Neural crest cell (in vitro differentiated cells): ENCODE results near the gene ATG7. TPM values are rescaled to one million over a fixed set of nuclear protein-coding genes. Genes with fewer than 3 reads are reported as not detected.
"Not testable (repeated sequence)": the region's sequence is repeated elsewhere in the genome, so short reads cannot be mapped to it uniquely, and the experiment has no call there.

Source experiments
- DNase-seq: peaks from one replicate; pipeline ENCODE4 v3.0.0; 2021; ENCODE audit warnings: low read depth, mixed read lengths, low spot score
- H3K27ac Mint-ChIP-seq: one replicate; pipeline ENCODE4 v1.8.0; 2021; ENCODE audit warnings: mild to moderate bottlenecking, mixed read lengths; ENCODE audit not compliant: unreplicated experiment
- H3K27me3 Mint-ChIP-seq: 2 replicates; pipeline ENCODE4 v1.8.0; 2021; ENCODE audit warnings: low read depth, mild to moderate bottlenecking, mixed read lengths
- H3K36me3 Mint-ChIP-seq: 2 replicates; pipeline ENCODE4 v1.8.0; 2021; ENCODE audit warnings: low read depth, mild to moderate bottlenecking, mixed read lengths
- H3K4me1 Mint-ChIP-seq: 2 replicates; pipeline ENCODE4 v1.8.0; 2021; ENCODE audit warnings: mixed read lengths
- H3K4me3 Mint-ChIP-seq: one replicate; pipeline ENCODE4 v1.8.0; 2021; ENCODE audit warnings: mild to moderate bottlenecking, mixed read lengths
- H3K9me3 Mint-ChIP-seq: 2 replicates; pipeline ENCODE4 v1.8.0; 2021; ENCODE audit warnings: mixed read lengths
- total RNA-seq: library from RNA; stranded (reverse); gene quantifications from 2 replicates; pipeline ENCODE4 v1.2.1, GENCODE V29; 2021
- TF ChIP-seq, protein P1 (sequence below): fragments of 200-600 bp; sonication (generic); conservative IDR thresholded peaks from 2 replicates; pipeline ENCODE4 v1.5.0; 2021; ENCODE audit warnings: antibody characterized with exemption, mild to moderate bottlenecking

ATG7 gene
- total RNA-seq, 1 donor from 2014 or later = 29.6 TPM

DNA sequence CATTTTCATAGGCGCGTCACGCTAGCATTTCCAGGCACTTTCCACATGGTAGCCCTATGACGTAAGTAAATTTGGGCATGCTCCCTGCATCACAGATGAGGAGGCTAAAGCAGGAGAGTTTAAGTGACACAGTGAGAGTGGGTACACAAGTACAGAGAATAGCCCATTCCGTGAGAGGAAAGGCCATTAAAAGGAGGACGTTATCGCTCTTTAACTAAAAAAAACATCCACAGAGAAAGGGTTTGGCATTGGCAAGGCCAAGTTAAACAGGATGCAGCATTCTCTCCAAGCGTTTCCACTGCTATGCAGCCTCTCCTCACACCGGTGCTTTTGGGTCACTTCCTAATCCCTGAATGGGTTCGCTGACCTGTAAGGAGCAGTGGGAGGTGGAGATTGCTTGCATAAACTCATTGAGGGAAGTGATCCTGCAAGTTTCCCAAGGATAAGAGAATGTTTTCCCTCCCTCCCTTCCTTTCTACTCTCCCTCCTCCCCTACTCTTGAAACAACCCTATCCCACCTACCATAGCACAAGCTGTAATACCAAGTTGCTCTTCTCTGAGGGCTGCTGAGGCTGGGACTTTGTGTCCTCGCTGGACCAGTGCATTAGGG lies 223.9 kb downstream of the ATG7 start:
- Mint-ChIP-seq H3K4me1 (peaks cover 17% of the 10 kb centered on the region), H3K27me3 (no peaks in the 10 kb centered on the region), H3K27ac (peak overlapping the region; percentile 30), H3K36me3 (peaks cover 17% of the 10 kb centered on the region), H3K4me3 (peak overlapping the region; percentile 19), H3K9me3 (peaks cover 12% of the 10 kb centered on the region)
- TF ChIP-seq, protein P1, sequence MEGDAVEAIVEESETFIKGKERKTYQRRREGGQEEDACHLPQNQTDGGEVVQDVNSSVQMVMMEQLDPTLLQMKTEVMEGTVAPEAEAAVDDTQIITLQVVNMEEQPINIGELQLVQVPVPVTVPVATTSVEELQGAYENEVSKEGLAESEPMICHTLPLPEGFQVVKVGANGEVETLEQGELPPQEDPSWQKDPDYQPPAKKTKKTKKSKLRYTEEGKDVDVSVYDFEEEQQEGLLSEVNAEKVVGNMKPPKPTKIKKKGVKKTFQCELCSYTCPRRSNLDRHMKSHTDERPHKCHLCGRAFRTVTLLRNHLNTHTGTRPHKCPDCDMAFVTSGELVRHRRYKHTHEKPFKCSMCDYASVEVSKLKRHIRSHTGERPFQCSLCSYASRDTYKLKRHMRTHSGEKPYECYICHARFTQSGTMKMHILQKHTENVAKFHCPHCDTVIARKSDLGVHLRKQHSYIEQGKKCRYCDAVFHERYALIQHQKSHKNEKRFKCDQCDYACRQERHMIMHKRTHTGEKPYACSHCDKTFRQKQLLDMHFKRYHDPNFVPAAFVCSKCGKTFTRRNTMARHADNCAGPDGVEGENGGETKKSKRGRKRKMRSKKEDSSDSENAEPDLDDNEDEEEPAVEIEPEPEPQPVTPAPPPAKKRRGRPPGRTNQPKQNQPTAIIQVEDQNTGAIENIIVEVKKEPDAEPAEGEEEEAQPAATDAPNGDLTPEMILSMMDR = no peak
- DNase-seq = no peak

DNA sequence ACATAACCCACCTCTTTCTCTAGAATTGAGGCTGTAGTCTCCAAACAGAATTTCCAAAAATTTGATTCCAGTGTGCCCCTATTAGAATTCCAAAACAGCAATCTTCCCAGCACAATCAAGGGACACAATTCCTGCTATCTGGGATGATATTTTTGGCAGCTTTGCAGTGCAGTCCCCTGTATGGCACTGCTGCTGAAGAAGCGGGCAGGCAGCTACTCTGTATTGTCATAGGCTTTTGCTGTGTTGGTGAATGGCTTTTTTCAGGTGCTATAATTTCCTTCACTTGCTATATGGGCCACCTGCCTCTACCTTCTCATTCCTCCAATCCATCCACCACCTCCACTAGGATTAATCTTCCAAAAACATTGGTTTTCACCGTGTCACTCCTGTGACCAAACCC lies 226.0 kb downstream of the ATG7 start:
- Mint-ChIP-seq H3K9me3 (peaks cover 9% of the 10 kb centered on the region), H3K4me3 (no peak overlapping the region), H3K27me3 (no peaks in the 10 kb centered on the region), H3K36me3 (peaks cover 12% of the 10 kb centered on the region), H3K27ac (no peak overlapping the region), H3K4me1 (peaks cover 17% of the 10 kb centered on the region)
- TF ChIP-seq, protein P1 = no peak
- no peak for DNase-seq

DNA sequence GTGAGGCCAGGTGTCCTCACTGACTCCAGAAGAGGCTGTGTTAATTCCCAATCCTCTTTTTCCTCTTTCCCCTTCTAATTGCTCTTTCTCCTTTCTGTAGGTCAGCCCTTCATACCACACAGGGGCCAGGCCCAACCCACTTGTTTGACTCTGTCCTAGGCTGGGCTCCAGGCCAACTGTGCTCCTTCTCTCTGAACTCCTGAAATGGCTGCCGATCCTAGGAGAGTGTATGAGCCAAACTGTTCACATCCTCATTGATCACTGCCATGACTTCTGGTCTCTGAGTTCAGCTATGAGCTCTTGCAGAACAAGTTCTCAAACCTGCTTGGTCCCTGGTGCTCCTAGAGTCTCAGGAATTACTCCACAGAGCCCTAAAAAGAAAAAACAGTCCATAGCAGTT lies 226.4 kb downstream of the ATG7 start:
- Mint-ChIP-seq H3K27ac (peak overlapping the region; percentile 4), H3K4me1 (peaks cover 17% of the 10 kb centered on the region), H3K27me3 (no peaks in the 10 kb centered on the region), H3K36me3 (peaks cover 8% of the 10 kb centered on the region), H3K4me3 (no peak overlapping the region), H3K9me3 (peaks cover 5% of the 10 kb centered on the region)
- DNase-seq = no peak
- TF ChIP-seq, protein P1 = no peak

DNA sequence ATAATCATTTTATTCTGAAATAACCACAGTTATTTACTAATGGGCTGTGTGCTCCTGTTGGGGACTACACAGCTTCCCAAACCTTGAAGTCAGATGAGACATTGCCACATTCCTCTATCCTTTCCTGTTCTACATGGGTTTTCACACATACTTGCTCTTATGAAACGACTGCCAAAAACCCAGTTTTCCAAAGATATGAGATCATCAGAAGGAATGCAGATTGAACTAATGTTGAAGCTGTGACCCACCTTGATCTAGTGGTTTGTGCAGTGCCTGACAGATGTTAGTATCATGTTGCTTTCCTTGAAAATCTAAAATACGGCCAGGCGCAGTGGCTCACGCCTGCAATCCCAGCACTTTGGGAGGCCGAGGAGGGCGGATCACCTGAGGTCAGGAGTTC lies 226.9 kb downstream of the ATG7 start:
- no peaks in the 10 kb centered on the region for H3K9me3 Mint-ChIP-seq
- no peak for DNase-seq
- H3K4me3 Mint-ChIP-seq = no peak overlapping the region
- peaks cover 17% of the 10 kb centered on the region for H3K4me1 Mint-ChIP-seq
- no peak overlapping the region for H3K27ac Mint-ChIP-seq
- H3K36me3 Mint-ChIP-seq = peaks cover 3% of the 10 kb centered on the region
- TF ChIP-seq, protein P1 = no peak
- H3K27me3 Mint-ChIP-seq = no peaks in the 10 kb centered on the region

DNA sequence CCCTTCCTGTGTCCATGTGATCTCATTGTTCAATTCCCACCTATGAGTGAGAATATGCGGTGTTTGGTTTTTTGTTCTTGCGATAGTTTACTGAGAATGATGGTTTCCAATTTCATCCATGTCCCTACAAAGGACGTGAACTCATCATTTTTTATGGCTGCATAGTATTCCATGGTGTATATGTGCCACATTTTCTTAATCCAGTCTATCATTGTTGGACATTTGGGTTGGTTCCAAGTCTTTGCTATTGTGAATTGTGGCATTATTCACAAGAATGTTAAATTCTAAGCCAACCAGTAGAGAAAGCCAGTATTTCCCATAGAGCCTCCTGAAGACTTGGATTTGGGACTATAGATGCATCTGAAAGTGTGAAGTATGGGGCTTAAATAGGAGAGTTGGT lies 230.2 kb downstream of the ATG7 start:
- H3K4me1 Mint-ChIP-seq, H3K27ac Mint-ChIP-seq, DNase-seq, H3K9me3 Mint-ChIP-seq, H3K27me3 Mint-ChIP-seq, H3K36me3 Mint-ChIP-seq, H3K4me3 Mint-ChIP-seq: not testable (repeated sequence)

DNA sequence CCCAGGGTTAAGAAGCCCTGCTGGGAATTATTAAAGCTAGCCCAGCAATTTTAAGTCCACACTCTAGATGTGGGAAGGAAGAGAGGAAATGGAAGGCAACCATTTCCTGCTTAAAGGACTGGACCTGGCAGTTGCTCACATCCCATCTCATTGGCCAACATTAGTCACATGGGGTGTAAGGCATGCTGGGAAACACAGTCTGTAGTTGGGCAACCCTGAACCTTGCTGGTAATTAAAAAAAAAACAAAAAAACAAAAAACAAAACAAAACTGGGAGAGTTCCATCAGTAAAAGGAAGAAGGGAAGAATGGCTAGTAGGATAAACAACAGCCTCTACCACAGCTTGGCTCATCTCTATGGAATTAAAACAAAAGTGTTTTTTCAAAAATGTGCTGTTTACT lies 235.5 kb downstream of the ATG7 start:
- Mint-ChIP-seq H3K9me3 (no peaks in the 10 kb centered on the region), H3K27ac (peak overlapping the region; percentile 92)

More for the DNA sequence above, 235.5 kb downstream of the ATG7 start:
- Mint-ChIP-seq H3K4me1 (peaks cover 51% of the 10 kb centered on the region), H3K27me3 (no peaks in the 10 kb centered on the region), H3K36me3 (peaks cover 10% of the 10 kb centered on the region), H3K4me3 (no peak overlapping the region)
- TF ChIP-seq, protein P1 = no peak
- no peak for DNase-seq
